GM23338 (cell line): Measurements from ENCODE around the gene INPPL1. TPM values are rescaled to one million over a fixed set of nuclear protein-coding genes. Genes with fewer than 3 reads are reported as not detected.

ENCODE experiments used
- ATAC-seq: fragments of 200-7000 bp; cut with Tn5 transposase; 3 replicates; pipeline ENCODE4 v1.9.1; 2020
- DNase-seq: peaks from one replicate; pipeline ENCODE4 v3.0.0-alpha.2; 2015; ENCODE audit warnings: low spot score
- H2AFZ ChIP-seq: fragments of 200-600 bp; sonication (generic); 2 replicates; pipeline ENCODE4 v1.8.0; 2016; ENCODE audit warnings: antibody characterized with exemption, mild to moderate bottlenecking, moderate library complexity
- H3F3A ChIP-seq: fragments of 200-600 bp; sonication (generic); replicated peaks from 2 replicates; pipeline ENCODE4 v1.8.0; 2017; ENCODE audit warnings: antibody characterized with exemption, mixed run types, low read depth
- H3K27ac ChIP-seq: fragments of 200-600 bp; sonication (generic); 2 replicates; pipeline ENCODE4 v1.6.1; 2016; ENCODE audit warnings: low read depth
- H3K27me3 ChIP-seq: fragments of 200-600 bp; sonication (generic); 2 replicates; pipeline ENCODE4 v1.8.0; 2016; ENCODE audit warnings: mild to moderate bottlenecking, mixed run types, moderate library complexity; ENCODE audit not compliant: insufficient read depth
- H3K36me3 ChIP-seq: fragments of 200-600 bp; sonication (generic); 2 replicates; pipeline ENCODE4 v1.8.0; 2016; ENCODE audit warnings: mild to moderate bottlenecking; ENCODE audit not compliant: insufficient read depth
- H3K4me1 ChIP-seq: fragments of 200-600 bp; sonication (generic); 2 replicates; pipeline ENCODE4 v1.8.0; 2016; ENCODE audit warnings: mild to moderate bottlenecking, moderate library complexity; ENCODE audit not compliant: insufficient read depth
- H3K4me2 ChIP-seq: fragments of 200-600 bp; sonication (generic); 2 replicates; pipeline ENCODE4 v1.7.1; 2017; ENCODE audit warnings: mixed run types
- H3K4me3 ChIP-seq: fragments of 200-600 bp; sonication (generic); 2 replicates; pipeline ENCODE4 v1.6.1; 2016; ENCODE audit warnings: mixed run types
- H3K79me2 ChIP-seq: fragments of 200-600 bp; sonication (generic); replicated peaks from 2 replicates; pipeline ENCODE4 v1.8.0; 2017; ENCODE audit warnings: mild to moderate bottlenecking; ENCODE audit not compliant: insufficient read depth
- H3K9me2 ChIP-seq: fragments of 200-600 bp; sonication (generic); 2 replicates; pipeline ENCODE4 v1.8.0; 2017; ENCODE audit not compliant: insufficient read depth
- H4K20me1 ChIP-seq: fragments of 200-600 bp; sonication (generic); replicated peaks from 2 replicates; pipeline ENCODE4 v1.8.0; 2017; ENCODE audit warnings: mild to moderate bottlenecking; ENCODE audit not compliant: insufficient read depth
- H3K27ac Mint-ChIP-seq: 2 replicates; pipeline ENCODE4 v1.8.0; 2020; ENCODE audit warnings: inconsistent platforms, mild to moderate bottlenecking, moderate library complexity, mixed read lengths
- H3K27me3 Mint-ChIP-seq: 3 replicates; pipeline ENCODE4 v1.8.0; 2022; ENCODE audit warnings: low read depth, mild to moderate bottlenecking, moderate library complexity, mixed read lengths, inconsistent platforms; ENCODE audit not compliant: insufficient read depth, poor library complexity
- H3K36me3 Mint-ChIP-seq: 3 replicates; pipeline ENCODE4 v1.8.0; 2021; ENCODE audit warnings: low read depth, mild to moderate bottlenecking, inconsistent platforms, moderate library complexity, mixed read lengths
- H3K4me1 Mint-ChIP-seq: 3 replicates; pipeline ENCODE4 v1.8.0; 2020; ENCODE audit warnings: mild to moderate bottlenecking, inconsistent platforms, mixed read lengths
- H3K4me3 Mint-ChIP-seq: 3 replicates; pipeline ENCODE4 v1.8.0; 2021; ENCODE audit warnings: moderate library complexity, mild to moderate bottlenecking, inconsistent platforms, mixed read lengths
- H3K9me3 Mint-ChIP-seq: 3 replicates; pipeline ENCODE4 v1.8.0; 2020; ENCODE audit warnings: moderate library complexity, mild to moderate bottlenecking, inconsistent platforms, mixed read lengths
- CREB1 ChIP-seq: fragments of 250-450 bp; sonication (Bioruptor Pico); IDR thresholded peaks from 2 replicates; pipeline ENCODE4 v1.5.0; 2020; ENCODE audit warnings: low read depth, mild to moderate bottlenecking, moderate library complexity
- EZH2 ChIP-seq: fragments of 200-600 bp; sonication (generic); IDR thresholded peaks from one replicate; pipeline ENCODE4 v1.8.0; 2017; ENCODE audit warnings: antibody characterized with exemption, mild to moderate bottlenecking, low read depth; ENCODE audit not compliant: unreplicated experiment
- EZH2phosphoT487 ChIP-seq: fragments of 200-600 bp; sonication (generic); IDR thresholded peaks from one replicate; pipeline ENCODE4 v1.8.1; 2018; ENCODE audit warnings: antibody characterized with exemption; ENCODE audit not compliant: unreplicated experiment
- JUNB ChIP-seq: IDR thresholded peaks from one replicate; pipeline ENCODE4 v1.6.1; 2016; ENCODE audit warnings: antibody characterized with exemption; ENCODE audit not compliant: unreplicated experiment
- NANOG ChIP-seq: IDR thresholded peaks from 2 replicates; pipeline ENCODE4 v1.6.1; 2016; ENCODE audit warnings: antibody characterized with exemption, borderline replicate concordance
- ZNF331 ChIP-seq: fragments of 250-450 bp; sonication (Bioruptor Pico); IDR thresholded peaks from 2 replicates; pipeline ENCODE4 v1.5.0; 2020; ENCODE audit warnings: low read depth, mild to moderate bottlenecking, moderate library complexity
- polyA plus RNA-seq: library from polyadenylated mRNA; unstranded; fragments of >200 nt; fragmentation: Nextera tagmentation; extraction: Ambion mirVana; gene quantifications from 2 replicates; pipeline ENCODE4 v1.2.1, GENCODE V29; 2016
- total RNA-seq: library from RNA; depleted of rRNA; stranded (reverse); fragments of >200 nt; shearing (Covaris generic); gene quantifications from 2 replicates; pipeline ENCODE4 v1.2.3, GENCODE V29; 2014
- TF ChIP-seq, protein P1 (sequence below): fragments of 250-450 bp; sonication (Bioruptor Pico); IDR thresholded peaks from 2 replicates; pipeline ENCODE4 v1.5.0; 2020; ENCODE audit warnings: mild to moderate bottlenecking, moderate library complexity
- TF ChIP-seq, protein P2 (sequence below): IDR thresholded peaks from 2 replicates; pipeline ENCODE4 v1.6.1; 2016; ENCODE audit warnings: antibody characterized with exemption

The INPPL1 gene
- total and polyA plus RNA-seq, 2 experiments from 2014 or later, result 21.5 to 54.7 TPM

DNA sequence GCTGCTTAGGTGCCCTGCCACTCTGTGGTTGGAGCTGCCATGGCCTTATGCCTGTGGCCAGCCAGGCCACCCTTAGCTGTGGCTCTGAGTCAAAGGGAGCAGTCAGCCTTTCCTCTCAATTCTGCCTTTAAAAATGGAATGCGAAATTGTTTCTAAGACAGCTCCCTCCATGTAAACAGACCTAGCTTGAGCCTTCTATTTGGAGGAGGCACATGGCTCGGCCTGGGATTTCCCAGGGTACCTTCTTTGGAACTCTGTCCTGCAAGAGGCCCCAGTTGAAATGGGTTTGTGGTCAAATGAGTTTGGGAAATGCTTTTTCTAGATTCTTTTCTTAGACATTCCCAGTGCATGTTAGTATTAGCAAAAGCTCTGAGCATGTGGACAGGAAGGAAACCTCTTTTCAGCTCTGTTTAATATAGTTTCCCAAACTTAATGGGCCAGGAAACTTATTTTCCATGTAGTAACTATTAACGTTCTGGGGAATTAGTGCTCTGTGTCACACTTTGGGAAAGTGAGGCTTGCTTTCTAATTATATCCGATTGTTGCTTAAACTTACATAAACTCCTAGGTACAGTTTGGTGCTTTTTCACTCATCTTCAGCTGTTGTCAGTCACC is 11.6 kb downstream of the INPPL1 start (continued):
- TF ChIP-seq, protein P1, sequence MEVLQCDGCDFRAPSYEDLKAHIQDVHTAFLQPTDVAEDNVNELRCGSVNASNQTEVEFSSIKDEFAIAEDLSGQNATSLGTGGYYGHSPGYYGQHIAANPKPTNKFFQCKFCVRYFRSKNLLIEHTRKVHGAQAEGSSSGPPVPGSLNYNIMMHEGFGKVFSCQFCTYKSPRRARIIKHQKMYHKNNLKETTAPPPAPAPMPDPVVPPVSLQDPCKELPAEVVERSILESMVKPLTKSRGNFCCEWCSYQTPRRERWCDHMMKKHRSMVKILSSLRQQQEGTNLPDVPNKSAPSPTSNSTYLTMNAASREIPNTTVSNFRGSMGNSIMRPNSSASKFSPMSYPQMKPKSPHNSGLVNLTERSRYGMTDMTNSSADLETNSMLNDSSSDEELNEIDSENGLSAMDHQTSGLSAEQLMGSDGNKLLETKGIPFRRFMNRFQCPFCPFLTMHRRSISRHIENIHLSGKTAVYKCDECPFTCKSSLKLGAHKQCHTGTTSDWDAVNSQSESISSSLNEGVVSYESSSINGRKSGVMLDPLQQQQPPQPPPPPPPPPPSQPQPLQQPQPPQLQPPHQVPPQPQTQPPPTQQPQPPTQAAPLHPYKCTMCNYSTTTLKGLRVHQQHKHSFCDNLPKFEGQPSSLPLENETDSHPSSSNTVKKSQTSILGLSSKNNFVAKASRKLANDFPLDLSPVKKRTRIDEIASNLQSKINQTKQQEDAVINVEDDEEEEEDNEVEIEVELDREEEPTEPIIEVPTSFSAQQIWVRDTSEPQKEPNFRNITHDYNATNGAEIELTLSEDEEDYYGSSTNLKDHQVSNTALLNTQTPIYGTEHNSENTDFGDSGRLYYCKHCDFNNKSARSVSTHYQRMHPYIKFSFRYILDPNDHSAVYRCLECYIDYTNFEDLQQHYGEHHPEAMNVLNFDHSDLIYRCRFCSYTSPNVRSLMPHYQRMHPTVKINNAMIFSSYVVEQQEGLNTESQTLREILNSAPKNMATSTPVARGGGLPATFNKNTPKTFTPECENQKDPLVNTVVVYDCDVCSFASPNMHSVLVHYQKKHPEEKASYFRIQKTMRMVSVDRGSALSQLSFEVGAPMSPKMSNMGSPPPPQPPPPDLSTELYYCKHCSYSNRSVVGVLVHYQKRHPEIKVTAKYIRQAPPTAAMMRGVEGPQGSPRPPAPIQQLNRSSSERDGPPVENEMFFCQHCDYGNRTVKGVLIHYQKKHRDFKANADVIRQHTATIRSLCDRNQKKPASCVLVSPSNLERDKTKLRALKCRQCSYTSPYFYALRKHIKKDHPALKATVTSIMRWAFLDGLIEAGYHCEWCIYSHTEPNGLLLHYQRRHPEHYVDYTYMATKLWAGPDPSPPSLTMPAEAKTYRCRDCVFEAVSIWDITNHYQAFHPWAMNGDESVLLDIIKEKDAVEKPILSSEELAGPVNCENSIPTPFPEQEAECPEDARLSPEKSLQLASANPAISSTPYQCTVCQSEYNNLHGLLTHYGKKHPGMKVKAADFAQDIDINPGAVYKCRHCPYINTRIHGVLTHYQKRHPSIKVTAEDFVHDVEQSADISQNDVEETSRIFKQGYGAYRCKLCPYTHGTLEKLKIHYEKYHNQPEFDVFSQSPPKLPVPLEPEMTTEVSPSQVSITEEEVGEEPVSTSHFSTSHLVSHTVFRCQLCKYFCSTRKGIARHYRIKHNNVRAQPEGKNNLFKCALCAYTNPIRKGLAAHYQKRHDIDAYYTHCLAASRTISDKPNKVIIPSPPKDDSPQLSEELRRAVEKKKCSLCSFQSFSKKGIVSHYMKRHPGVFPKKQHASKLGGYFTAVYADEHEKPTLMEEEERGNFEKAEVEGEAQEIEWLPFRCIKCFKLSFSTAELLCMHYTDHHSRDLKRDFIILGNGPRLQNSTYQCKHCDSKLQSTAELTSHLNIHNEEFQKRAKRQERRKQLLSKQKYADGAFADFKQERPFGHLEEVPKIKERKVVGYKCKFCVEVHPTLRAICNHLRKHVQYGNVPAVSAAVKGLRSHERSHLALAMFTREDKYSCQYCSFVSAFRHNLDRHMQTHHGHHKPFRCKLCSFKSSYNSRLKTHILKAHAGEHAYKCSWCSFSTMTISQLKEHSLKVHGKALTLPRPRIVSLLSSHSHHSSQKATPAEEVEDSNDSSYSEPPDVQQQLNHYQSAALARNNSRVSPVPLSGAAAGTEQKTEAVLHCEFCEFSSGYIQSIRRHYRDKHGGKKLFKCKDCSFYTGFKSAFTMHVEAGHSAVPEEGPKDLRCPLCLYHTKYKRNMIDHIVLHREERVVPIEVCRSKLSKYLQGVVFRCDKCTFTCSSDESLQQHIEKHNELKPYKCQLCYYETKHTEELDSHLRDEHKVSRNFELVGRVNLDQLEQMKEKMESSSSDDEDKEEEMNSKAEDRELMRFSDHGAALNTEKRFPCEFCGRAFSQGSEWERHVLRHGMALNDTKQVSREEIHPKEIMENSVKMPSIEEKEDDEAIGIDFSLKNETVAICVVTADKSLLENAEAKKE, result no peak
- TF ChIP-seq NANOG (no peak), ZNF331 (CRISPR knock-in tag) (no peak), JUNB (no peak), CREB1 (CRISPR knock-in tag) (no peak), EZH2phosphoT487 (no peak)
- TF ChIP-seq, protein P2, sequence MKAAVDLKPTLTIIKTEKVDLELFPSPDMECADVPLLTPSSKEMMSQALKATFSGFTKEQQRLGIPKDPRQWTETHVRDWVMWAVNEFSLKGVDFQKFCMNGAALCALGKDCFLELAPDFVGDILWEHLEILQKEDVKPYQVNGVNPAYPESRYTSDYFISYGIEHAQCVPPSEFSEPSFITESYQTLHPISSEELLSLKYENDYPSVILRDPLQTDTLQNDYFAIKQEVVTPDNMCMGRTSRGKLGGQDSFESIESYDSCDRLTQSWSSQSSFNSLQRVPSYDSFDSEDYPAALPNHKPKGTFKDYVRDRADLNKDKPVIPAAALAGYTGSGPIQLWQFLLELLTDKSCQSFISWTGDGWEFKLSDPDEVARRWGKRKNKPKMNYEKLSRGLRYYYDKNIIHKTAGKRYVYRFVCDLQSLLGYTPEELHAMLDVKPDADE, result no peak

DNA sequence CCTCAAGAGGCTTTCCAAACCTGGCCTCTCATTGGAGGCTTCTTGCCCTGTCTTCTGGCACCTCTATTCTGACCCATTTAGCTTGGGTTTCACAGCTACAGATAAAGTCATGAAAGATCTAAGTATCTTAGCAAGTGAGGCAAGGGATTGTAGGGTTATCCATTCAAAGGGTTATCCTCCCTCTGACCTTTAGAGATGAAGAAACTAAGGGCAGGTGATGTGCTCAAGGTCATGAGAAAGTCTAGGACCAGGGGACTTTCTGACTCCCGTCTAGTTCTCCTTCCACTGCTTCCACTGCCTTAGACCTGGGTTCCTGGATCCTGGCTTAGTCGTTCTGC is 12.2 kb downstream of the INPPL1 start:
- Histone ChIP-seq H3K4me3 (no peak overlapping the region), H3K36me3 (no peaks in the 10 kb centered on the region; the same call in 1 of the 2 replicates), H2AFZ (no peak overlapping the region), H3K4me1 (peaks cover 22% of the 10 kb centered on the region), H3K27ac (no peak overlapping the region), H3K27me3 (peaks cover 35% of the 10 kb centered on the region), H3F3A (no peaks in the 10 kb centered on the region), H4K20me1 (no peaks in the 10 kb centered on the region; the same call in 1 of the 2 replicates), H3K4me2 (no peak overlapping the region), H3K9me2 (no peaks in the 10 kb centered on the region), H3K79me2 (no peaks in the 10 kb centered on the region)
- Mint-ChIP-seq H3K4me1 (peaks cover 30% of the 10 kb centered on the region), H3K4me3 (no peak overlapping the region), H3K36me3 (peaks cover 51% of the 10 kb centered on the region), H3K27me3 (peaks cover 41% of the 10 kb centered on the region), H3K27ac (no peak overlapping the region), H3K9me3 (no peaks in the 10 kb centered on the region; the same call in 2 of the 3 replicates)
- ATAC-seq (no peak), DNase-seq (no peak)
- no peak for TF ChIP-seq NANOG
- TF ChIP-seq EZH2, result no peak
- TF ChIP-seq, protein P1, result no peak
